HG03064 (cell line): ENCODE results near the gene UNC93A.
"Not testable (repeated sequence)": the region's sequence is repeated elsewhere in the genome, so short reads cannot be mapped to it uniquely, and the experiment has no call there.

ENCODE experiments used
- ATAC-seq: cut with Tn5 transposase; IDR thresholded peaks from one replicate; pipeline ENCODE4 v1.9.1; 2021; ENCODE audit warnings: low read depth; ENCODE audit not compliant: unreplicated experiment

The UNC93A gene

GRCh38 chr6:167270499-167271311 lies 20.4 kb upstream of the UNC93A start:
- no peak for ATAC-seq

DNA sequence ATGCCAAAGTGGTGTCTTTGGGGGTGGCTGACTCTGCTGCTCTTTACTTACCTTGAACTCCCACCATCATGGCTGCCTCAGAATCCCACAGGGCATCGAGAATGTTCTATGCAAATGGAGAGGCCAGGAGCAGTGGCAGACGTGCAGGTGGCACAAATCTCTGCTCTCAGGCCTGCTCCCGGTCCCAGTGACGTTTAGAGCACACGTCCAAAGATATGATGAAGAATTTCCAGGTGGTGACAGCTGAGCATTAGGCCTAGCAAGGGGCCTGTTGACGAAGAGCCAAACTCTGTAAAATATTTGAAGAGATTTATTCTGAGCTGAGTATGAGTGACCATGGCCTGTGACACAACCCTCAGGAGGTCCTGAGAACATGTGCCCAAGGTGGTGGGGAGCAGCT lies 19.0 kb upstream of the UNC93A start:
- ATAC-seq: no peak

- no peak for ATAC-seq
Observed at GRCh38 chr6:167272696-167273379, 18.3 kb upstream of the UNC93A start.

GRCh38 chr6:167274270-167274669 lies 16.8 kb upstream of the UNC93A start:
- no peak for ATAC-seq

- ATAC-seq: no peak
Observed at GRCh38 chr6:167275001-167275400, 16.1 kb upstream of the UNC93A start.

- no peak for ATAC-seq
Observed at GRCh38 chr6:167275436-167275835, 15.7 kb upstream of the UNC93A start.

GRCh38 chr6:167276772-167277533 lies 14.2 kb upstream of the UNC93A start:
- ATAC-seq: no peak

DNA sequence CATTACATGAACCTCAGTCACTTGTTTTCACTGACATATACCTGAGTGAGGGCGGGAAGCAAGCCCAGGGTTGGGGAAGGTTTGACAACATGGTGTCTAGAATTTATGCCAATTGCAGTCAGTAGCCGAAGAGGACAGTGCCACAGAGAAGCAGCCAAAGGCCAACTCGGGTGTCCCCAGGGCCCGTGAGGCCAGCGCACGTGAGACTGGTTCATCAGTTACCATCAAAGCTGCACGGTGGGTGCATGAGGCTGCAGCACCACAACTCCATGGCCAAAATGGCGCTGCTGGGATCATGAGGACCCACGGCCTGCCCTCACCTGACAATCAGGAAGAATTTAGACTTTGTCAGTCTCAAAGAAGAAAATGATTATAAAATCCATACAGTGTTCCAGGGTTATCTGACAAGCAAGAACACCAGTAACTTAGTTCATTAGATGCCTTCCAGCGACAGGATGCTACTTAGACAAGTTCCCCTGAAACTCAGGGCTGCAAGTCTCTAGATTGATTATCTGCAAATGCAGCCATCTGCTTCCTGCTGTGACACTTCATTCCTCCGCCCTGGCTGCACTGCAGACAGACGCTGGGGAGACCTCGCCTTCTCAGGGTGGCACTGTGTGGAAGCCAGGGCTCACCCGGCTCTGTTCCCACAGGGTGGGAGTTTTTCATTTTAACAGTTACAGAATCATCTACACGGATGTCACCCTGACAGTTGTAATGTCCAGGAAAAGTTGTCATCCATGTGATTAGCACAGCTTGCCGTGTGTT lies 12.8 kb upstream of the UNC93A start:
- ATAC-seq: not testable (repeated sequence)

- ATAC-seq: no peak
Observed at GRCh38 chr6:167279766-167280446, 11.2 kb upstream of the UNC93A start.

GRCh38 chr6:167280466-167280865 lies 10.6 kb upstream of the UNC93A start:
- ATAC-seq: not testable (repeated sequence)

DNA sequence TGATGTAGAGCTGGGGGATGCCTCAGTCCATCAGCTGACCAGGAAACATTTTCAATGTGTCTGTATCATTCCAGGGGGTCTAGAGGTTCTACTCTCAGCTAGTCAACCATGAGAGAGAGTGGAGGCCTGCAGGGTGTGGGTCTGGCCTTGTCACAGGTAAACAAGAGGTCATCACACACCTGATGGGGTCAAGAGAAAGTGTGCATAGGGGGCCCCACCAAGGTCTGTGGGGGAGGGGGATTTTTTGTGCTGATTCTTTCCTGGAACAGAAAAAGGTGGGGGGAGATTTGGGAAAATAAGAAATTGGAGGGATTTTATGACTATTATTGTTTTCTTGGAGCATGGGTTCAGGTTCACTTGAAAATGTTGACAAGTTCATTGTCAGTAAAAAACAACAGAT lies 8.9 kb upstream of the UNC93A start:
- no peak for ATAC-seq

- ATAC-seq: not testable (repeated sequence)
Observed at GRCh38 chr6:167284565-167284964, 6.5 kb upstream of the UNC93A start.

DNA sequence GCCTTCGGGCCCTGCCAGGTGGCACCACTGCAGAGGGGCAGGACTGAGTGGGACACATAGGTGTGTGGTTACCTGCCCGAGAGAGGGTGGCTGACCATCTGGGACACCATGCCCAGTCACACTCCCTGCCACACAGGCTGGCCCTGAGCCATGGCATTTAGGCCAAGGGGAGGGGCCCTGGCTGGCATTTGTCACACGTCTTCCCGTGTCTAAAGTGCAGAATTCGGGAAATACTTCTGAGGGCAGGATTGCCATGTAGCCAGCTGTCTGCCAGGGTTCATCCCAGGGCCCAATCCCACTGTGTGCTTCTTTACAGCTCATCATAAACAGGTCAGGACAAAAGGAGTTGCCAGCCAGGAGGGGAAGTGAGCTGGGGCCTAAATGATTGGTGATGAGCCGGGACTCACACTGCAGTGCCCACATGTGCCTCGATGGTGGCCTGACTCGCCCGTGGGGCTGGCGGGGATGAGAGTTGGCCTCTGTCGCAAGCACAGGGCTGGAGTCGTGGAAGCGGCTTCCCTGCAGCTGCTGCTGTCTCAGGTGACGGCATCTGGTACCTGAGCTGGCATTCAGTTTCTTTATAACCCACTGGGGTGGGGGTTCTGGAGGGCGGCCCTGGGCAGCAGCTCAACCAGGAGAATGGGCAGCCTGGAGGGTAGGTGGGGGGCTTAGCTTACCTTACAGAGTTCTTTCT lies 5.9 kb upstream of the UNC93A start:
- ATAC-seq: no peak

GRCh38 chr6:167287513-167288048 lies 3.5 kb upstream of the UNC93A start:
- no peak for ATAC-seq

DNA sequence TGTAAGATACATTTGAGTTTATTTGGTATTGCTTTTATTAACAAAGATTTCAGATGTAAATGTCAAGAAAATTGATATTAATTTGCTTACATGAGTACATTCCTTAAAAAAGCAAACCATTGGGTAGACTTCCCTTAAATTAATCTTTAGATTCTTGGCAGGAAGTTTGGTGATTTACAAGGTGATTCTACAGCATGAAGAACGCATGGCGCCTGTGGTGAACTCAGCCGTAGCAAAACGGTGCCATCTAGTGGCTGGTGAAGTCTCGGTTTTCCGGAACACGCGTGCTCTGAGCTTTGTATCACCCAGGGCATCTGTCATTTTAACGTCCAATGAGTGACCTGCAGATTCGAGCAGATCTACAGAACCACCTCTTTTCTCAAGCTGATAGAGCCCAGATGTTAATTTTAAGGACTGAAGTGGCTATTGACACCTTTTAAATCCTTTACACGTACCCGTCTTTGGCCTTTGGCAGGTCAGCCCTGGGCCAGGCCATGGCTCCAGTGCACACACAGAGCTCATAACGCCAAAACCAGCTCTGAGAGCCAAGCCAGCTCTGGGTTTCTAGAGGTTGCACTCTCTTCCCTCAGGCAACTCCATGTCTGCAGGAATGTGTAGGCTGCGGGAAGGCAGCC lies 2.4 kb upstream of the UNC93A start:
- peak; percentile 71 for ATAC-seq

DNA sequence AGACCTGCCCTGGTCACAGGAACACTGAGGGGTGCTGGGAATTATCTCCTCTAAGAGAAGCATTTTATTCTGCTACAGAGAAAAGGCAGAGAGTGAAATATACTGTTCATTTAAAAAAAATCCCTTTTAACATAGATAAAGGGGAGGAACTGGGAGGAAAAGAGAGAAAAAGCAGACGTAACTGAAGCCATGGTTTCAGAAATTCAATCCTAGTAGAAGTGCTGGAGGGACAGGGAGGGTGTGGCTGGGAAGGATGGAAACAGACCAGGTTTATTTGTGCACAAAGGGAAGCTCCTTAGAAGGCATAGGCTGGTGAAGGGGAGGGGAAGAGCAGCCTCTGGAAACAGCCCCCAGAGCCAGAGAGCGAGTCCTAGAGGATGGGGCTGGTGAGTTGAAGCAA lies 1.8 kb upstream of the UNC93A start:
- not testable (repeated sequence) for ATAC-seq

DNA sequence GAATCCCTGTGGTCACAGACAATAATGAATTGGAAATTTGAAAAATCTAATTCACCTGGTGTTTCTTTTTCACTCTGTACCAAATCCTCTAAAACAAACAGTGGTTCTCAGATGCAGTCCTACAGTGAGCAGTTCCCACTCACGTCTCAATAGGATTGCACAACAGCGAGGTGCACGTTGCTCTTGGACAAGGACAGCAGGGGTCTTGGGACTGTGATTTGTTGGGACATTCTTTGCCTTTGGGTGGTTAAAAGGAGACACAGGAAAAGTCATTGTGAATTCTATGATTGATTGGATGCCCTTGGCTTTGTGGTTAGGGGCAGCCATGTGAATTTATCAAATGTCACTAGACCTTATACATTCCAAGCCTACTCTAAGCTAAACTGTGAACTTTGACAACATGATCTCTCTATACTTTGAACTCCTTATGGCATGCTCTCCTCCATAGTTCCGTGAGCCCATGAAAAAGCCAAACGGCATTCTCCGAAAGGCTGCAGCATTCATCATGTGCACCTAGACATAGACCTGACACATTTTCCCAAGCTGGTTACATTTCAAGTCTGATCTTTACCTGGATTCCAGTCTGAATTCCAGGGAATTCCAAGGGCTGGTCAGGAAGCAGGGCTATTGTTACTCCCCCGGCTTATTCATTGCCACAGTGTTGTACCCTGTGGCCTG lies 647 bp downstream of the UNC93A start:
- no peak for ATAC-seq
